Measurements from ENCODE around the gene ZSCAN32. TPM values are rescaled to one million over a fixed set of nuclear protein-coding genes. Genes with fewer than 3 reads are reported as not detected.

The ZSCAN32 gene
- total RNA-seq: 10 to 100 TPM in 3 of 4 donors, 1 to 10 TPM in 1; 9.7 to 20.9 (median 11.9) TPM

DNA sequence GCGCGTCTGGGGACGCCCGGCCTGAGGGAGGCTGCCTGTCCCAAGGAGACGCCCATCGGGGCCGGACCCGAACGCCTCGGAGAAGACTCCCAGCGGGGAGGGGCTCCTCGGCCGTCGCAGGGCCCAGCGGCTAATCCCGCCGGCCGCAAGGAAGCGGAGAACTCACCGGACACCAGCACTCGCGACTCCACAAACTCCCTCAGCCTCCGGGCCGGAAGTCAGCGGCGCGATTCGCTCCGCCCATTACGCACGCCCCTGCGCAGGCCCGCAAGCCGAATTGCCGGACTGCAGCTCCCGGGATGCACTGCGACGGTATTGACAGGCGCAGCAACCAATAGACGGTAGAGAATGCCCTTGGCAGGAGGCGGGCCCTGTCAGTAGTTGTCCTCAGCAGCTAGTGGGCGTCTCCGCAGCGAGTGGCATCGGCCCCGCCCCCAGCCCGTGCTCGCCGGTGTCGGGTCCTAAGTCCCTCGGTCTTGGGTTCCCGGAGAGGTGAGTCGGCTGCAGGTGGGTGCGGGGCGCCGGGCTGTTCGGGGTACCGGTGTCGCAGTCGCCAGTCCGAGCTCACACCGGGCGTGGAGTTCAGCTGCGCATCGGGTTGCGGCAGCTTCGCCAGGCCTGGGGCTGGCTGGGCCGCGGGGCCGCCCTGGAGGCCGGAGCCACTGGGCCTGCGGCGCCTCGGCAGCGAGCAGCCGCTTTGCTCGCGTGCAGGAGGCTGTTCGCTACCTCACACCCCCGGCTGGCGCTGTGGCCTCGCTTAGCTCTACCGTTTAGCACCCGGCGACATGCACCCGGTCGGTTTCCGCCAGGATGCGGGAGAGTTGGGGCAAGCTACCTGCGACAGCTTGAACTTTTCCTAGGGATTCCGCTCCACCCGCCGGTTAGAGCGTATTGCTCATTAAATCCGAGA lies at the start of gene ZSCAN32, which contains the start of gene ZNF174:
Gene ZSCAN32, minus strand, starts transcription at position 226 of the 910 bp plus-strand sequence. CDS start 3,447 bp downstream, outside the sequence.
Gene ZNF174, plus strand, starts transcription at position 437 of the 910 bp plus-strand sequence. CDS start 790 bp downstream, outside the sequence.
- Histone ChIP-seq H3K9me3 (peaks cover 24% of the 10 kb centered on the region), H3K27me3 (no peaks in the 10 kb centered on the region), H3K4me1 (peaks cover 16% of the 10 kb centered on the region), H3K36me3 (peaks cover 45% of the 10 kb centered on the region), H3K27ac (peak within 1 kb of the TSS; percentile 87), H3K4me3 (peak within 1 kb of the TSS; percentile 95)
- 0% methylated on average over 26 of the region's 95 CpGs for WGBS
- DNase-seq (ENCODE audit: low spot score in 2 of 2): peak; percentile 98 to 99
- TF ChIP-seq EP300 (IDR thresholded peaks at IDR 0.05) (no peak), POLR2A (IDR thresholded peaks at IDR 0.05) (peak in 1 of 2 donors; percentile 25), POLR2AphosphoS5 (IDR thresholded peaks at IDR 0.05) (peak in 1 of 3 donors; percentile 78)

DNA sequence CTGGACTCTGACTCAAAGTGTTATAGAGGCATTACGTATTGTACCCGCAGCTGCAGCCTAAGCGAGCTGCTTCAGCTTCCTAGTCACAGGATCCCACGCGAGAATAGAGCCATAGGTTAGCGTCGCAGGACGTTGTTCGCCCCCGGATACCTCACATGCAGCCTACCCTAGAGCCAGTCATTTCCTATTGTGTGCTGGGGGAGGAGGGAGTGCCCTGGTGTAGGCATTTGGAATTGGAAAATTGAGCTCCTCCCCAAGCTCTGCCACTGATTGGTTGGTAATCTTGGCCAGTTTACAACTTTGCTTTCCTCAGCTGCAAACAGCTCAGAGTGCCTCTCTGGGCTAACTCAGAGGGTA lies 43.2 kb upstream of the ZSCAN32 start:
- peaks cover 9% of the 10 kb centered on the region for H3K4me1 ChIP-seq
- peak overlapping the region; percentile 57 for H3K4me3 ChIP-seq
- peak in 1 of 3 donors; percentile 60 for TF ChIP-seq POLR2AphosphoS5 (IDR thresholded peaks at IDR 0.05)
- TF ChIP-seq EP300 (IDR thresholded peaks at IDR 0.05): no peak
- TF ChIP-seq POLR2A (IDR thresholded peaks at IDR 0.05): no peak
- TF ChIP-seq, protein P1, sequence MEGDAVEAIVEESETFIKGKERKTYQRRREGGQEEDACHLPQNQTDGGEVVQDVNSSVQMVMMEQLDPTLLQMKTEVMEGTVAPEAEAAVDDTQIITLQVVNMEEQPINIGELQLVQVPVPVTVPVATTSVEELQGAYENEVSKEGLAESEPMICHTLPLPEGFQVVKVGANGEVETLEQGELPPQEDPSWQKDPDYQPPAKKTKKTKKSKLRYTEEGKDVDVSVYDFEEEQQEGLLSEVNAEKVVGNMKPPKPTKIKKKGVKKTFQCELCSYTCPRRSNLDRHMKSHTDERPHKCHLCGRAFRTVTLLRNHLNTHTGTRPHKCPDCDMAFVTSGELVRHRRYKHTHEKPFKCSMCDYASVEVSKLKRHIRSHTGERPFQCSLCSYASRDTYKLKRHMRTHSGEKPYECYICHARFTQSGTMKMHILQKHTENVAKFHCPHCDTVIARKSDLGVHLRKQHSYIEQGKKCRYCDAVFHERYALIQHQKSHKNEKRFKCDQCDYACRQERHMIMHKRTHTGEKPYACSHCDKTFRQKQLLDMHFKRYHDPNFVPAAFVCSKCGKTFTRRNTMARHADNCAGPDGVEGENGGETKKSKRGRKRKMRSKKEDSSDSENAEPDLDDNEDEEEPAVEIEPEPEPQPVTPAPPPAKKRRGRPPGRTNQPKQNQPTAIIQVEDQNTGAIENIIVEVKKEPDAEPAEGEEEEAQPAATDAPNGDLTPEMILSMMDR (IDR thresholded peaks at IDR 0.05): no peak
- peaks cover 13% of the 10 kb centered on the region for H3K36me3 ChIP-seq
- no peaks in the 10 kb centered on the region for H3K27me3 ChIP-seq
- H3K27ac ChIP-seq: peak overlapping the region; percentile 56
- WGBS: 59% methylated on average over 10 of the region's 10 CpGs
- no peak for DNase-seq (ENCODE audit: low spot score in 2 of 2)
- no peaks in the 10 kb centered on the region for H3K9me3 ChIP-seq

DNA sequence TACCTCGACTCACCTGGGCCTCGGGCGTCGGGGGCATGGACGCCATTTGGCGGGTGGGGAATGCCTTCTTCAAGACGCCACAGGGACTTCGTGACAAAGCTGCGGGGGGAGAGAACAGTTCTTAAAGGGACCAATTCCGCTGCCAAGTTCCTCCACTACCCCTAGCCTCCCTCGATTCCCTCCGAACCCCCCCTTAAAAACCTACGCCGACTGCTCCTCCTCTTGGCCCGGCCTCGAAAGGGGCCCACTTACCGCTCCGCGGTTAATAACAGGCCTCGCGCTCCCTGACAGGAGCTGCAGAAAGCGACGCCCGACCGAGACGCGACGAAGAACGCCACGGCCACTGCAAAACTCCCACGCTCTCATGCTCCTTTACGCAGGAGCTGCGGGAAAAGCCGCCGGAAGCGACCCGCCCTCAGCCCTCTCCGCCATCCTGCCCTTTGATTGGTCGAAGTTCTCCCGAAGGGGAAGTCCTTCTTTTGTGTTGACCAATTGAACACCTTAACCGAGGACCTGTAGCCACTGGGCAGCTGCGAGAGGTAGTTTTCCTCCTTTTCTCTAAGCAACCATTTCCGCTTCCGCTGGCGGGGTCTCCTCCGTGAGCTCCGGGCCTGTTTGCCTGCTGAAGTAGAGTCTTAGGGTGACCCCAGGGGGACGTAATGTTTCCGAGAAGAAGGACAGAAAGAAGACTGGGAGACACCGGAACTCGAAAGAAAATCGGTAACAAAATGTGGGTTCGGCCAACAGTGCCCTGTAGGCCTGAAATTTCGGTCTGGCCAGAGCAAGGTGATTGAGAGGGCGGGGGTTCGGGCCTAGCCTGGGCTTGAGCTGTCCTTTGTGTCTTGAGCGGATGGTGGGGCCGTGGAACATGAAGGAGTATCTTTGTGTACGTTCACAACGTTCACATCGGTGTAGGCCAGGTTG lies 42.6 kb upstream of the ZSCAN32 start, which contains the start of the genes NAA60 and ZNF597:
Gene NAA60, plus strand, starts transcription at position 573 of the 924 bp plus-strand sequence. CDS start 32,548 bp downstream, outside the sequence.
Gene ZNF597, minus strand, starts transcription at position 397 of the 924 bp plus-strand sequence. Its CDS starts 351 bp downstream, at position 46.
- Histone ChIP-seq H3K4me3 (peak within 1 kb of the TSS; percentile 57), H3K36me3 (peaks cover 13% of the 10 kb centered on the region), H3K9me3 (no peaks in the 10 kb centered on the region), H3K27me3 (no peaks in the 10 kb centered on the region), H3K27ac (peak within 1 kb of the TSS; percentile 56), H3K4me1 (peaks cover 9% of the 10 kb centered on the region)
- WGBS: 50% methylated on average over 61 of the region's 61 CpGs
- TF ChIP-seq EP300 (IDR thresholded peaks at IDR 0.05) (no peak), POLR2AphosphoS5 (IDR thresholded peaks at IDR 0.05) (no peak), POLR2A (IDR thresholded peaks at IDR 0.05) (no peak)
- TF ChIP-seq, protein P1 (IDR thresholded peaks at IDR 0.05): no peak
- peak; percentile 84 to 90 for DNase-seq (ENCODE audit: low spot score in 2 of 2)

DNA sequence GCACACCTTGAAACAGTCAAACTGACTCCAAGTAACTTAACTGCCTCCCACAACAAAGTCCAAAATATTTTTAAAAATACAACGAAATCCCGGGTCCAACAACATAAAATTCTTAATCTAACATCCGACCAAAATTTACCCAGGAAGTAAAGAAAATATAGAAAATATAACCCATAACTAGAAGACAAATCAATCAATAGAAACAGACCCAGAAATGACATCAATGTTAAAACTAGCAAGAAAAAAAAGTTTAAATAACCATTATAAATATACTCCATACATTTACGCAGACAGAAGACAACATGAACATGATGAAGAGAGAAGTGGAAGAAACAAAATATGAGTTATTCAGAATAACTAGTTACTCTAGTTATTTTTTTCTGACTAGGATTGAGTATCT lies 38.8 kb upstream of the ZSCAN32 start:
- Histone ChIP-seq H3K9me3 (no peaks in the 10 kb centered on the region), H3K4me3 (no peak overlapping the region), H3K27me3 (no peaks in the 10 kb centered on the region), H3K36me3 (peaks cover 23% of the 10 kb centered on the region), H3K27ac (no peak overlapping the region), H3K4me1 (peaks cover 6% of the 10 kb centered on the region)
- DNase-seq (ENCODE audit: low spot score in 2 of 2): no peak
- 92% methylated on average over 4 of the region's 4 CpGs for WGBS
- TF ChIP-seq POLR2A (IDR thresholded peaks at IDR 0.05): no peak
- TF ChIP-seq, protein P1 (IDR thresholded peaks at IDR 0.05): no peak
- no peak for TF ChIP-seq POLR2AphosphoS5 (IDR thresholded peaks at IDR 0.05)
- no peak for TF ChIP-seq EP300 (IDR thresholded peaks at IDR 0.05)

DNA sequence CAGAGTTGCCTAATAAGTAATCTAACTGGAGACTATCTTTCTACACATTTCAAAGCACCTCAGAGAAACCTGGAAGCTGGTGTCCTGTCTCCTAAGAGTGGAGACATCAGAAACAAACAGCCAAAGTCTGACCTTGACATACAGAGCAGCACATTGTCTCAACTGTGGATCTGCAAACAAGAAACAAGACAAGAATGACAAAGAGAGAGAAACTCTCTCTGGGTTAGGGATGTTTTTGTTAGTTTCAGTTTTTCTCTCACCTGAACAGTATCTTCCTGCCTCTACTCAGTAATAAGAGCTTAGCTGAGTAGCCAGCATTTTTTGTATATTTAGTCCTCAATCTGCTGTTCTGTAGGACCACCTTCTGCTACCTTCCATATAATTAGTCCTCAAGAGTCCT lies 33.6 kb upstream of the ZSCAN32 start:
- no peak for DNase-seq (ENCODE audit: low spot score in 2 of 2)
- H3K9me3 ChIP-seq: no peaks in the 10 kb centered on the region
- peaks cover 14% of the 10 kb centered on the region for H3K36me3 ChIP-seq
- no peak overlapping the region for H3K27ac ChIP-seq
- no peak overlapping the region for H3K4me3 ChIP-seq
- TF ChIP-seq POLR2A (IDR thresholded peaks at IDR 0.05): no peak
- no peak for TF ChIP-seq EP300 (IDR thresholded peaks at IDR 0.05)
- TF ChIP-seq, protein P1 (IDR thresholded peaks at IDR 0.05): no peak
- no peak for TF ChIP-seq POLR2AphosphoS5 (IDR thresholded peaks at IDR 0.05)
- no peaks in the 10 kb centered on the region for H3K4me1 ChIP-seq
- no peaks in the 10 kb centered on the region for H3K27me3 ChIP-seq
